K562 (cell line): ENCODE measurements around the gene BEST2. TPM values are rescaled to one million over a fixed set of nuclear protein-coding genes. Genes with fewer than 3 reads are reported as not detected.

Experiments used
- ATAC-seq: fragments of 200-7000 bp; cut with Tn5 transposase; 3 replicates; pipeline ENCODE4 v1.9.1; 2020; ENCODE audit warnings: moderate library complexity
- BruUV-seq: library from RNA; stranded (reverse); fragments of 400-500 nt; replicated peaks from 2 replicates; lab custom pipeline; 2021; lab: Mats Ljungman, UMichigan
- CTCF ChIA-PET: fragments of 300-600 bp; formaldehyde crosslinking; extraction: SDS; loops from one replicate; lab custom pipeline; 2021; ENCODE audit warnings: low intra/inter-chr PET ratio; lab: Yijun Ruan, JAX
- POLR2A ChIA-PET: fragments of 300-600, 350-650 bp; sonication (Branson Sonifier 250); formaldehyde crosslinking; extraction: SDS; loops from one replicate; lab custom pipeline; 2021; ENCODE audit warnings: antibody characterized with exemption, inconsistent platforms; lab: Yijun Ruan, JAX
- DNase-seq, 4 experiments: peaks; one replicate each; pipeline versions ENCODE4 v3.0.0 to v3.0.0-alpha.2; 2011 to 2018; ENCODE audit warnings: low spot score in 3 of 4, mixed read lengths in 3 of 4; ENCODE audit errors: extremely low read depth in 1 of 4
- FAIRE-seq: peaks from 2 replicates; lab custom pipeline; 2011; peaks lifted over from hg19 to GRCh38; lab: Jason Lieb, UNC
- H2AFZ ChIP-seq: 2 replicates; pipeline ENCODE4 v1.6.0; 2011; ENCODE audit warnings: low read depth, low read length, control low read depth, inconsistent platforms
- H3K27ac ChIP-seq: fragments of 200-600 bp; 3 replicates; pipeline ENCODE4 v1.8.0; 2011; ENCODE audit warnings: low read depth, mild to moderate bottlenecking, control low read depth, inconsistent platforms, low read length, moderate library complexity, mixed read lengths; ENCODE audit errors: extremely low read depth
- H3K27me3 ChIP-seq, 2 experiments: fragments of 300-600 bp in 1 of 2; 2 replicates in 1 of 2; 3 replicates in 1 of 2; pipeline versions ENCODE4 v1.6.0 to v1.8.0; 2011; ENCODE audit warnings: inconsistent platforms in 2 of 2, low read length in 2 of 2, mild to moderate bottlenecking in 1 of 2, mixed read lengths in 1 of 2, moderate library complexity in 1 of 2; ENCODE audit not compliant: control insufficient read depth in 2 of 2, insufficient read depth in 2 of 2
- H3K36me3 ChIP-seq: fragments of 300-600 bp; 3 replicates; pipeline ENCODE4 v1.8.0; 2011; ENCODE audit warnings: mild to moderate bottlenecking, low read length, inconsistent platforms; ENCODE audit not compliant: control insufficient read depth, insufficient read depth
- H3K4me1 ChIP-seq, 2 experiments: fragments of 200-600 bp in 1 of 2; replicated peaks in 1 of 2; 2 replicates in 1 of 2; 3 replicates in 1 of 2; pipeline versions ENCODE4 v1.5.1 to v1.8.0; 2011; ENCODE audit warnings: inconsistent platforms in 2 of 2, low read length in 2 of 2, mild to moderate bottlenecking in 1 of 2, mixed read lengths in 1 of 2, moderate library complexity in 1 of 2; ENCODE audit not compliant: control insufficient read depth in 2 of 2, insufficient read depth in 2 of 2
- H3K4me2 ChIP-seq: 2 replicates; pipeline ENCODE4 v1.6.1; 2011; ENCODE audit warnings: low read length, control low read depth, inconsistent platforms, mixed read lengths; ENCODE audit not compliant: insufficient read depth
- H3K4me3 ChIP-seq: fragments of 200-600 bp; sonication (generic), shearing (Covaris generic); 2 replicates; pipeline ENCODE4 v1.5.1; 2016; ENCODE audit warnings: control low read depth, inconsistent platforms
- H3K79me2 ChIP-seq: fragments of 200-600 bp; 3 replicates; pipeline ENCODE4 v1.8.0; 2011; ENCODE audit warnings: low read length, inconsistent platforms; ENCODE audit not compliant: control insufficient read depth, insufficient read depth
- H3K9ac ChIP-seq, 2 experiments: 2 replicates each; pipeline versions ENCODE4 v1.6.0 to v1.6.1; 2011; ENCODE audit warnings: low read depth in 2 of 2, low read length in 2 of 2, control low read depth in 1 of 2, inconsistent platforms in 1 of 2, mild to moderate bottlenecking in 1 of 2, mixed read lengths in 1 of 2; ENCODE audit not compliant: insufficient read depth in 1 of 2
- H3K9me1 ChIP-seq: one replicate; pipeline ENCODE4 v1.6.0; 2011; ENCODE audit warnings: inconsistent platforms, mild to moderate bottlenecking, low read length, moderate library complexity; ENCODE audit not compliant: control insufficient read depth, insufficient read depth
- H3K9me3 ChIP-seq: replicated peaks from 2 replicates; pipeline ENCODE4 v1.5.1; 2011; ENCODE audit warnings: low read depth, low read length, inconsistent platforms; ENCODE audit not compliant: control insufficient read depth, insufficient read depth
- H4K20me1 ChIP-seq: replicated peaks from 2 replicates; pipeline ENCODE4 v1.6.1; 2011; ENCODE audit warnings: low read length, inconsistent platforms, mixed read lengths; ENCODE audit not compliant: control insufficient read depth, insufficient read depth
- CGGBP1 ChIP-seq: fragments of 250-450 bp; sonication (Bioruptor Pico); IDR thresholded peaks from 2 replicates; pipeline ENCODE4 v1.9.0; 2021; ENCODE audit warnings: mild to moderate bottlenecking
- KHSRP ChIP-seq: fragments of 450-650 bp; IDR thresholded peaks from 2 replicates; pipeline ENCODE4 v1.6.1; 2017
- MAX ChIP-seq: sonication (generic); formaldehyde crosslinking; IDR thresholded peaks from 2 replicates; pipeline ENCODE4 v1.9.0; 2022; ENCODE audit warnings: mild to moderate bottlenecking, missing genetic modification reagents
- NELFE ChIP-seq: IDR thresholded peaks from 2 replicates; pipeline ENCODE4 v1.6.1; 2011; ENCODE audit warnings: mild to moderate bottlenecking; ENCODE audit not compliant: insufficient read depth, insufficient read length
- SIRT6 ChIP-seq: IDR thresholded peaks from one replicate; pipeline ENCODE4 v1.6.1; 2012; ENCODE audit warnings: low read depth, mild to moderate bottlenecking, control low read depth, inconsistent platforms, low read length, moderate library complexity
- SMAD4 ChIP-seq: fragments of 250-450 bp; sonication (Bioruptor Pico); conservative IDR thresholded peaks from 2 replicates; pipeline ENCODE4 v1.8.0; 2021; ENCODE audit warnings: inconsistent platforms, mild to moderate bottlenecking, moderate library complexity
- SPI1 ChIP-seq: IDR thresholded peaks from 2 replicates; pipeline ENCODE4 v1.6.1; 2011; ENCODE audit warnings: low read depth, low read length, control low read depth, borderline replicate concordance
- ZNF121 ChIP-seq: sonication (generic); formaldehyde crosslinking; conservative IDR thresholded peaks from 2 replicates; pipeline ENCODE4 v1.8.0; 2022; ENCODE audit warnings: missing genetic modification reagents
- WGBS: fragments of 100-300 bp; shearing (Covaris generic); methylation state at CpG from one replicate; pipeline ENCODE4 v1.1.6; 2016; ENCODE audit warnings: low coverage, mixed read lengths; ENCODE audit not compliant: insufficient coverage; ENCODE audit errors: missing lambda C conversion rate; 5-methylcytosine and 5-hydroxymethylcytosine counted together
- in situ Hi-C: fragments of 300-500 bp; cut with MboI; formaldehyde crosslinking; loops from 4 replicates; pipeline ENCODE4 v1.15.0; 2018; ENCODE audit warnings: inconsistent platforms, mixed read lengths
- intact Hi-C: fragments of 100-400 bp; cut with micrococcal nuclease; formaldehyde crosslinking; loops from 2 replicates; pipeline ENCODE4 v1.14.2; 2022
- polyA plus RNA-seq, 8 experiments: library from polyadenylated mRNA; depleted of rRNA in 4 of 8; stranded (reverse) in 5 of 8; unstranded in 3 of 8; fragments of >200 nt; fragmentation: Nextera tagmentation in 2 of 8; fragmentation: Illumina TruSeq in 1 of 8; extraction: Ambion mirVana in 2 of 8; extraction: Trizol in 1 of 8; gene quantifications; 2 replicates each; pipeline versions ENCODE4 v1.2.1 to v1.2.3, GENCODE V29; 2011 to 2014; ENCODE audit warnings: inconsistent platforms in 1 of 8, missing spikeins in 1 of 8
- total RNA-seq, 7 experiments: library from RNA; depleted of rRNA in 6 of 7; stranded (reverse); fragments of >200 nt in 6 of 7; fragmentation: Illumina TruSeq in 2 of 7; extraction: Trizol in 2 of 7; gene quantifications; 2 replicates each; pipeline versions ENCODE4 v1.2.1 to v1.2.3, GENCODE V29; 2011 to 2021; ENCODE audit warnings: low replicate concordance in 1 of 7
- TF ChIP-seq, protein P1 (sequence below): fragments of 450-650 bp; formaldehyde crosslinking; IDR thresholded peaks from 2 replicates; pipeline ENCODE4 v1.4.0; 2020; ENCODE audit warnings: mild to moderate bottlenecking

BEST2 gene
- total and polyA plus RNA-seq, 9 of the 15 experiments (the other 6 are each of a cell fraction or from before 2014, with no cell fraction given): not detected

DNA sequence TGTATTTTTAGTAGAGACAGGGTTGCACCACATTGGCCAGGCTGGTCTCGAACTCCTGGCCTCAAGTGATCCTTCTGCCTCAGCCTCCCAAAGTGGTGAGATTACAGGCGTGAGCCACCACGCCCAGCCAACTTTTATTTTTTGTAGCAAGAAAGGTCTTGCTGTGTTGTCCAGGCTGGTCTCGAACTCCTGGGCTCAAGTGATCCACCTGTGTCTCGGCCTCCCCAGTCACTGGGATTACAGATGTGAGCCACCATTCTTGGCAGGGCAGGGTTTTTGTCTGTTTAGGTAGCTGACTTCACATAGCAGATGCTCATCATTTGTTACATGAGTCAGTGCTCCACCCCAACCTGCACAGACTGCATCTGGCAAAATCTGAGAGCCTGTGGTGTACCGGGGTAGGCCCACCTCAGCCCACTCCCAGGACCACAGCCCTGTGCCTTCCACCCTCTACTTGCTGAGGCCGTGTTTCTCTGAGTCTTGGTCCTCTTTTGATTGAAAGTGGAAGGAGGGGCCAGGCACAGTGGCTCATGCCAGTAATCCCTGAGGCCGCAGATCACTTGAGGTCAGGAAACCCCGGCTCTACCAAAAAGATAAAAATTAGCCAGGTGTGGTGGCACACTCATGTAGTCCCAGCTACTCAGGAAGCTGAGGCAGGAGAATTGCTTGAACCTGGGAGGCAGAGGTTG lies 23.7 kb upstream of the BEST2 start:
- Histone ChIP-seq H3K36me3 (peaks cover 48% of the 10 kb centered on the region), H3K27me3 (no peaks in the 10 kb centered on the region), H3K27ac (no peak overlapping the region), H3K79me2 (peaks cover 42% of the 10 kb centered on the region), H3K9ac (no peak overlapping the region), H4K20me1 (peaks cover 7% of the 10 kb centered on the region), H3K4me3 (no peak overlapping the region), H2AFZ (no peak overlapping the region), H3K9me1 (no peaks in the 10 kb centered on the region), H3K4me2 (no peak overlapping the region), H3K9me3 (no peaks in the 10 kb centered on the region), H3K4me1 (peaks cover 6 to 27% of the 10 kb centered on the region in 2 experiments)
- ATAC-seq (no peak), FAIRE-seq (no peak), DNase-seq (no peak)
- in situ Hi-C loops: no loop called here
- CTCF ChIA-PET: no interaction called here
- POLR2A ChIA-PET: interaction anchor here (0.7 to 2.2 kb wide), 3 partner anchors 7 to 78 kb away, joined by 3 to 6 read pairs (median 3); partner anchors contain the start of genes GET3 and RNASEH2A
- intact Hi-C loops: no loop called here
- BruUV-seq: no TSS peak
- TF ChIP-seq ZNF121 (CRISPR knock-in tag): peak; percentile 81
- TF ChIP-seq, protein P1, sequence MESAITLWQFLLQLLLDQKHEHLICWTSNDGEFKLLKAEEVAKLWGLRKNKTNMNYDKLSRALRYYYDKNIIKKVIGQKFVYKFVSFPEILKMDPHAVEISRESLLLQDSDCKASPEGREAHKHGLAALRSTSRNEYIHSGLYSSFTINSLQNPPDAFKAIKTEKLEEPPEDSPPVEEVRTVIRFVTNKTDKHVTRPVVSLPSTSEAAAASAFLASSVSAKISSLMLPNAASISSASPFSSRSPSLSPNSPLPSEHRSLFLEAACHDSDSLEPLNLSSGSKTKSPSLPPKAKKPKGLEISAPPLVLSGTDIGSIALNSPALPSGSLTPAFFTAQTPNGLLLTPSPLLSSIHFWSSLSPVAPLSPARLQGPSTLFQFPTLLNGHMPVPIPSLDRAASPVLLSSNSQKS (CRISPR knock-in tag): no peak
- WGBS: 93% methylated on average over 9 of the region's 9 CpGs

- CTCF ChIA-PET: no interaction called here
- BruUV-seq: no TSS peak
- DNase-seq (no peak), FAIRE-seq (no peak), ATAC-seq (no peak)
- no peak overlapping the region for H3K4me3 ChIP-seq
- H3K27me3 ChIP-seq: no peaks in the 10 kb centered on the region
- H3K4me2 ChIP-seq: no peak overlapping the region
- H3K36me3 ChIP-seq: peaks cover 52% of the 10 kb centered on the region
- peaks cover 8 to 23% of the 10 kb centered on the region in 2 experiments for H3K4me1 ChIP-seq
- peaks cover 17% of the 10 kb centered on the region for H4K20me1 ChIP-seq
- H3K9me3 ChIP-seq: no peaks in the 10 kb centered on the region
- TF ChIP-seq CGGBP1 (CRISPR knock-in tag): no peak
- TF ChIP-seq MAX (CRISPR knock-in tag): no peak
- no peak for TF ChIP-seq NELFE
- no peak for TF ChIP-seq KHSRP
- no peak for TF ChIP-seq SMAD4 (CRISPR knock-in tag)
- no peak for TF ChIP-seq SIRT6
- peak; percentile 83 for TF ChIP-seq SPI1
- no peak overlapping the region for H3K9ac ChIP-seq
- intact Hi-C loops: no loop called here
- no peak overlapping the region for H3K27ac ChIP-seq
- no peaks in the 10 kb centered on the region for H3K9me1 ChIP-seq
- in situ Hi-C loops: no loop called here
- H2AFZ ChIP-seq: no peak overlapping the region
- peaks cover 45% of the 10 kb centered on the region for H3K79me2 ChIP-seq
- POLR2A ChIA-PET: interaction anchor here (0.6 kb wide), 1 partner anchor 114 kb away, joined by 5 read pairs; no protein-coding TSS in a partner anchor
- 80% methylated on average over 3 of the region's 3 CpGs for WGBS
Observed at GRCh38 chr19:12730064-12730463, 21.5 kb upstream of the BEST2 start.
